Stimulated activated CD4-positive, alpha-beta T cell treated with anti-CD3 and anti-CD28 coated beads, Interleukin-15, amount 100 ng/mL, for 24 hours (primary cell): ENCODE measurements around the gene PDIK1L.
A peak's percentile ranks its signal among the peaks of the same experiment; 100 is the strongest.

Experiments used
- DNase-seq: peaks from one replicate; pipeline ENCODE4 v3.0.0-alpha.2; 2020

PDIK1L gene

DNA sequence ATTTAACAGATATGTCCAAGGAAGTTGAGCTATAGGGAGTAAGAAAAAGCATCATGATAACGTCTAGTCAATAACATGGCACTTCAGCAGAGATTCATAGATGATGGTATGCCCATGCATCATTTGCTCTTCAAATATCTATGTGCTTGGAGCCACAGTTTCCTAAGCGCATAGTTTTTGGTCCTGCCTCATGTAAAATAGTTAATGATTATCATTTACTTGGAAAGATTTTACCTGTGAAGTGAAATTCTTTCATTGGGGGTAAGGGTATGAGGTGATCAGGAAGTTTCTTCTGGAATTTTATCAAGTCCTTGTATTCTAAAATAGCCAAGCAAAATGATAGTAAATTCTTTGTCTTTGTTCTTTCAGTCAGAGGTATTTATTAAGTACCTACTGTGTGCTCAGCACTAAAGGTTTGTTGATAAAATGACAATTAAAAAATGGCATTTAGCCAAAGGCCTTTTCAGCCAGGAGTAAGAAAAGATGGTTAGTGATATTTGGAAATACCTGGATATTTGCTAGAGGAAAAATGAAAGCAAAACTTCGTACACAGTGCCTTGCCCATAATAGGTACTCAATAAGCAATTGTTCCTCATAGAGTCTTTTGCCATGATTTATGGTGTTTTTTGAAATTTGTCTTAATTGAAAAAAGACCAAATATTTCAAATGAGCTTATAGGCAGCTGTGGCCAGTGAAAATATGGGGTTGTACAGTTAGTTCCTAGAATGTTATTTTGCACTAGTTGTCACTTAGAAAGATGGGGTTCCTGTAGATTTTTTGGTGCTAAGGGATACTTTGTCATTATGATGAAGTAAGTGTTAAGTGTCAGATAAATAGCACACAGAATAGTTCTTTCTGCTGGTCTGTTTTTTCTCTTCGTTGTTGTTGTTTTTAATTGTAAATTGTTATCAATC is 13.1 kb downstream of the PDIK1L start:
- DNase-seq: no peak

DNA sequence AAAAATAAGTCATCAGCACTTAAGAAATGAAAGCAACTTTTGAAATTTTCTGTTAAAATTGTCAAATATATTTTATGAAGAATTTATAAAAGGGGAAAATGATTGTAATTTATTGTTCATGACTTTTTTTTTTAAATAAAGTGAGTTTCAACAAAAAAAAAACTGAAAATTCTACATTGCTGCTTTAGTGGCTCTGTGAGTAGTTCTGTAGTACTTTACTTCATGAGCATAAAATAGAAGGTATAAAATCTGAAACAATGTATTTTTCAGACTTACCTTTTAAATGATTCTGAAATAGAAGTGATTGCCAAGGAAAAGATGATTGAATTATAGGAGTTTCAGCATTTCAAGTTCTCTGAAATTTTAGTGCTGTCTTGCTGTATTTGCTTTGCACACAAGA is 13.8 kb downstream of the PDIK1L start:
- DNase-seq: no peak

DNA sequence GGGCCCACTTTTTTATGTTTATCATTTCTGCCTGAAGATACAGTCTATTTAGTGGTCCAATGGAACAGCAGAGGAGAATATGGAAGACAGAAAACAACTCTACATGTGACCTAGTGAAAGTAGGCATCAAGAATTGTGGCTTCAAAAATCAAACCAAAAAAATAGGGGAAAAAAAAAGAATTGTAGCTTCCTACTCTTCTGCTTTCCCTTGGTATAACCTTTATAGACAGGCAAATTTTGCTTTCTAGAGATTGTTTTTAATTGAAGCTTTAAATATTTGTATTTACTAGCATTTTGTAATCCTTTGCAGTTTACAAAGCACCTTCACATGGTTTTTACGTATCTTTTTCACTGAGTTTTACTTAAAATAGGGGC is 14.3 kb downstream of the PDIK1L start:
- no peak for DNase-seq

DNA sequence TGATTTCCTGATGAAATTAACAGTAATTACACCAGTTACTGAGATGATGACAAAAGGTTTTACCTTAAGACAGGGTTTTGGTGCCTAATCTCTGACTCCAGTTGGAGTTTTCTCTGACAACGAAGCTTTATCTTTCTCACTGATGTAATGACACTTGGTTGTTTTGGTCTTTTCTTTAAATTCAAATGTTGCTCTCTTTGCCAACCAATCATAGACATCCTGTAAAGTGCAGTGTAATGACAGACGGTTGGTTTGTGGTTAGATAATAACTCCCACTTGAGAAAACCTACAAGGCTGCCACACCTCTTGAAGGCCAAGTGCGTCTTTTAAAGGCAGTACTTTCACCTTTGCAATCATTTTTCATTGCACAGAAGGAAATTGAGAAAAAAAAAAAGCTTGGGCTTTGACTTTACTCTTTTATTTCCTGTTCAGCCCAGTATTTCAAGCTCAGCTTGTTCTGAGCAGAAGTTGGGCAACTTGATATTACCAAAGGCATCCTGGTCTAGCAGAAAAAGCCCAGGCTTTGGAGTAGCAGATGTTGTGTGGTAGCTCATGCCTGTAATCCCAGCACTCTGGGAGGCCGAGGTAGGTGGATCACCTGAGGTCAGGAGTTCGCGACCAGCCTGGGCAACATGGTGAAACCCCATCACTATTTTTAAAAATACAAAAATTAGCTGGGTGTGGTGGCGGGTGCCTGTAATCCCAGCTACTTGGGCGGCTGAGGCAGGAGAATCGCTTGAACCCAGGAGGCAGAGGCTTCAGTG is 14.9 kb downstream of the PDIK1L start:
- peak; percentile 36 for DNase-seq

GRCh38 chr1:26127235-26128163 is 15.9 kb downstream of the PDIK1L start:
- peak; percentile 9 for DNase-seq

DNA sequence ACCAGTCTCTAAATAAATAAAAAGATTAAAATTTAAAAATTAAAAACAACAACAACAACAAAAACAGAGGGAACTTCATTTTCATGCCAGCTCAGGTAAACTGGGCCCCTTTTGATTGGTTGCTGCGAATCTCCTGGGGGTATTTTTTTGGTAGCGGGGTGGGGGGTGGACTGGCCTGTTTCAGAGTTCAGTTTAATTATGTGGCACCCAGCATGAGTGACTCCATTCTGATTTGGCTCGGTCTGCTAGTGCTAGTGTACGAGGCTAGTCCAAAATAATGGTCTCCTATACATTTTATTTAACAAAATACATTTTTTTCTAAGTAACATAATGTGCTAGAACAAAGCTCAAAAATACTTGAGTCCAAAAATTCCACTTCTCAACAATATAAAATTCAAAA is 18.2 kb downstream of the PDIK1L start:
- no peak for DNase-seq

DNA sequence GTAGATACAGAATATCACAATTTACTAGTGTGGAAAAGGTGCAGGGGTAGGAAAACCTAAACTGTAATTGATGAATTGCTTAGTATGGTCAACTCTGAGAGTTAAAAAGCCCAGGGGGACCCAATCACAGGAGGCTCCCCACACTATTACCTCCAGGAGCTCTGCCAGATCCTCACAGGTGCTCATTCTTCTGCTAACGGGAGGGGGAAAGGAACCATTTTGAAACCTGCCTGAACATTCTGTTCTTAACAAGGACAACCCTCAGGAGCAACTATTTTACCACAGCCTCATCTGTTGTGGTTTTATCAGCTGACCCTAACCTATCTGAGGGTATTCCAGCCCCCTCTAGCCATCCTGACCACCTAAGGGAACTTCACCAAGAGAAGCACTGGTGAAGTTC is 19.1 kb downstream of the PDIK1L start:
- DNase-seq: no peak

GRCh38 chr1:26132128-26132833 is 20.7 kb downstream of the PDIK1L start:
- no peak for DNase-seq

GRCh38 chr1:26132834-26133167 is 21.2 kb downstream of the PDIK1L start:
- no peak for DNase-seq

- DNase-seq: no peak
Measured at GRCh38 chr1:26134466-26134865, 22.8 kb downstream of the PDIK1L start.

DNA sequence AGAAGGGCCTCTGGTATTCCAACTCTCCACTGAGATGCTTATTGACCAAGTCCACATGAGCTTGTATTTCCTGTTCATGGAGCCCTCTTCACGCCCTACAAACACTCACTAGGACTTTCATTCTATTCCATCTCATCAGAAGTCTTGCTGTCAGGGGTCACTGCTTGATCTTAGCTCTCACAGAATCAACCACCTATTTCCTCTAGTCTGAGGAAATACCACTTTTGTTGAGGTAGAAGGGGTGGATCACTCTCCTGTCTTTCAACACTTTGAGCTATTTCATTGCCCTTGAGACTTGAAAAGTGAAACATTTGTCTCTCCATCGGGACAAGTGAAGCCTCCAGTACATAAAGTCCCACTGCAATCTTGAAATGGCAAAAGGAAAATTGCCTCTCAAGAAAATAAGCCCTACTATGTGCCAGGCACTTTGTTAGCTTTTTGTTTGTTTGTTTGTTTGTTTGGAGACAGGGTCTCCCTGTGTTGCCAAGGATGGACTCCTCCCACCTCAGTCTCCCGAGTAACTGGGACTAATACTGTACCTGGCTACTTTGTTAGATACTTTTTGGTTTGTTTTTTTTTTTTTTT is 27.4 kb downstream of the PDIK1L start:
- DNase-seq: no peak

GRCh38 chr1:26142159-26142558 is 30.5 kb downstream of the PDIK1L start:
- no peak for DNase-seq

GRCh38 chr1:26145041-26145959 is 33.7 kb downstream of the PDIK1L start:
- DNase-seq: peak; percentile 83

GRCh38 chr1:26145960-26146294 is 34.3 kb downstream of the PDIK1L start:
- DNase-seq: no peak

GRCh38 chr1:26148887-26149286 is 37.3 kb downstream of the PDIK1L start:
- no peak for DNase-seq

DNA sequence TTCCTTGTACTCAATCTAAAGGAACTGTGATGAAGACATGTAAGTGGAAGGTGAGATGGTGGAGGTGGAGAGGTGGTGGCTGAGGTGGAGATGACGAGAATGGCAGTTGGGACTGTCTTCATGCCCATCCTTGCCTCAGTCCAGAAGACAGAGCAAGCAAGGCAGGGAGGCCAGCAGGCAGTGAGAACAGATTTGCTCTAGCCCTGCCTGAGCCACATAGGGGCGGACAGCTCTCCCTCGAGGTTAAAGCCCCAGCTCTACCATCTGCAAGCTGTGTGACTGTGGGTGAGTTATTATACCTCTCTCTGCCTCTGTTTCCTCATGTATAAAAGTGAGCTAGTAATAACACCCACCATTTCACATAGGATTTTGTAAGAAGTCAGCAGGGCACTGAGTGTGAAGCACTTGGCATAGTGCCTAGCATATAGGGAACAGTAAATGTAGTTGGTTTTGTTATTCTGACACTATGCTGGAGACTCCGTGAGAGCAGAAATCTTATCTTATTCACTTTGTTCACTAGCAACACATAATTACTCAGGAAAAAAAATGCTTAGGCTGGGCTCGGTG is 42.4 kb downstream of the PDIK1L start:
- no peak for DNase-seq

DNA sequence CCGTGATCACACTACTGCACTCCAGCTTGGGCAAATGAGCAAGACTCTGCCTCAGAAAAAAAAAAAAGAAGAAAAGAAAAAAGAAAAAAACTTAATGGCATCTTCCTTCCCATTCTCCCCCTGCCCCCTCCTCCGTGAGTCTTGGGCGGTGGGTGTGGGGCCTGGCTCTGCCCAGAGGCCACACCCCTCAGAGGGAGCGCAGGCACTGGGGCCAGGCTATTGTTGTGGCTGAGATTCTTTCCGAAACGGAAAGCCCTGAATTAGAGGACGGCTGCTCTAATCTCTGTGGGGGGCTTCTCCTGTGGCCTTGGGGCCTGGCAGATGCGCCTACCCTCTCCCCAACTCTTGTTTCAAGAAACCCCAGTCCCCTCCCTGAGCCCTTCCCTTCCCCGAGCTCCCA is 43.1 kb downstream of the PDIK1L start:
- DNase-seq: no peak

DNA sequence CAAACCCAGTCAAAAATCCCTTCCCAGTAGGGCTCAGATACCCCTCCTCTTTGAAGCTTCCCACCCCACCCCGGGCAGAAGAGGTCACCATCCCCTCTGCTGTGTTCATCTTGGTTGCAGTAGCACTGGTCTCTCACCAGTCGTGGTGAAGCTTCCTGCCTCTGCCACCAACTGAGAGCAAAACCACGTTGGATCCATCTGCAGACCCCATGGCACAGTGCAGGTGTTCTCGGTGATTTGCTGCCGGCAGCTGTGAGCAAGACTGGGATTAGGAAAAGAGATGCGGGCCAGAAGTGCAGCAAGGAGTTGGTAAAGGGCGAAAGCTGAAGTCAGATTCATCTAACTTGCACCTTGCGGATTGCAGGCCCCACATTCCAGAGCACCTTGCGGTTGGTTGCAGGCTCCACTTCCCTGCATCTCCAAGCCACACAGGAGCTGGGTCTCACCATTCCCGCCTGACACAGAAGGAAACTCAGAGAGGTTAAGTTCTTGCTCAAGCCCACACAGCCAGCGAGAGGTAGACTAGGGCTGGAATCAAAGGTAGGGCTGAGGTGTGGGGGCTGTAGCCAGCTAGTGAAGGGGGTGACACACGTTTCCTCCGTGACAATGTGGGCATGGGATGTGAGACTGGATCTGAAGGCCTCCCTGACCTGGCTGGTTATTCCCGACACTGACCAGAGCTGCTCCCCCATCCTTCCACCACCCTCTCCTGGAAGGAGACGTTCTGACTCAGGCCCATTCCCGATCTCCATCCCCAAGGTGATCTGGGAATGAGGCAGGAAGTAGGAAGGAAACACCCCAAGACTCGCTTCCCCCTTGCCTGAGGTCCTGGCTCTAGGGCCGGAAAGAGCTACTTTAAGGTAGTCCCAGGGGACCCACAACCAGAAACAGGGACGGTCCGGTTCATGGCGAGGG is 44.0 kb downstream of the PDIK1L start:
- no peak for DNase-seq

GRCh38 chr1:26156285-26157038 is 44.8 kb downstream of the PDIK1L start:
- DNase-seq: no peak
